Muscle layer of colon (tissue), 2 donors: ENCODE data around the gene CREBBP.

Experiments used
- H3K27ac ChIP-seq: one replicate; pipeline ENCODE4 v1.7.0; 2013; ENCODE audit warnings: low read depth, mild to moderate bottlenecking, low read length, moderate library complexity
- H3K27me3 ChIP-seq, 2 donors: one replicate each; pipeline ENCODE4 v1.7.0; 2013; ENCODE audit warnings: low read length in 2 of 2, mild to moderate bottlenecking in 2 of 2; ENCODE audit not compliant: insufficient read depth in 2 of 2, control insufficient read depth in 1 of 2
- H3K36me3 ChIP-seq: one replicate; pipeline ENCODE4 v1.7.0; 2013; ENCODE audit warnings: mild to moderate bottlenecking, low read length; ENCODE audit not compliant: insufficient read depth
- H3K4me1 ChIP-seq: one replicate; pipeline ENCODE4 v1.7.0; 2013; ENCODE audit warnings: mild to moderate bottlenecking, low read length; ENCODE audit not compliant: insufficient read depth
- H3K4me3 ChIP-seq, 2 donors: one replicate each; pipeline ENCODE4 v1.7.0; 2013; ENCODE audit warnings: low read length in 2 of 2, low read depth in 1 of 2, mild to moderate bottlenecking in 1 of 2, moderate library complexity in 1 of 2
- H3K9ac ChIP-seq: one replicate; pipeline ENCODE4 v1.7.0; 2013; ENCODE audit warnings: low read length
- H3K9me3 ChIP-seq: one replicate; pipeline ENCODE4 v1.7.0; 2013; ENCODE audit warnings: mild to moderate bottlenecking, low read length
- donor health status: abdominal sarcoma.
- donor health status: Adenocarcinoma of cecum.

The CREBBP gene

GRCh38 chr16:3754081-3754703, 126.3 kb downstream of the CREBBP start:
- H3K27ac ChIP-seq, result peak overlapping the region; percentile 12

GRCh38 chr16:3752984-3753383, 127.5 kb downstream of the CREBBP start:
- Histone ChIP-seq H3K27ac (no peak overlapping the region), H3K4me3 (no peak overlapping the region), H3K9me3 (no peaks in the 10 kb centered on the region), H3K27me3 (no peaks in the 10 kb centered on the region), H3K9ac (no peak overlapping the region), H3K36me3 (peaks cover 67% of the 10 kb centered on the region), H3K4me1 (peaks cover 12% of the 10 kb centered on the region)

More at GRCh38 chr16:3754081-3754703, 126.3 kb downstream of the CREBBP start:
- Histone ChIP-seq H3K36me3 (peaks cover 71% of the 10 kb centered on the region), H3K4me1 (peaks cover 12% of the 10 kb centered on the region), H3K9me3 (no peaks in the 10 kb centered on the region), H3K27me3 (no peaks in the 10 kb centered on the region), H3K9ac (no peak overlapping the region), H3K4me3 (no peak overlapping the region)

- peaks cover 63% of the 10 kb centered on the region for H3K36me3 ChIP-seq
- no peak overlapping the region for H3K4me3 ChIP-seq
- no peaks in the 10 kb centered on the region for H3K27me3 ChIP-seq
- no peak overlapping the region for H3K27ac ChIP-seq
- H3K9ac ChIP-seq, result no peak overlapping the region
- peaks cover 12% of the 10 kb centered on the region for H3K4me1 ChIP-seq
- H3K9me3 ChIP-seq, result no peaks in the 10 kb centered on the region
These were observed 128.6 kb downstream of the CREBBP start for GRCh38 chr16:3751878-3752277.

GRCh38 chr16:3748307-3748706, 132.2 kb downstream of the CREBBP start:
- Histone ChIP-seq H3K9ac (no peak overlapping the region), H3K4me1 (peaks cover 2% of the 10 kb centered on the region), H3K36me3 (peaks cover 75% of the 10 kb centered on the region), H3K4me3 (no peak overlapping the region), H3K27ac (no peak overlapping the region), H3K9me3 (no peaks in the 10 kb centered on the region), H3K27me3 (no peaks in the 10 kb centered on the region)

- Histone ChIP-seq H3K27ac (no peak overlapping the region), H3K9ac (no peak overlapping the region)
These were observed 134.7 kb downstream of the CREBBP start for GRCh38 chr16:3745751-3746355.

GRCh38 chr16:3744018-3744417, 136.5 kb downstream of the CREBBP start:
- Histone ChIP-seq H3K4me3 (no peak overlapping the region), H3K9me3 (no peaks in the 10 kb centered on the region), H3K9ac (no peak overlapping the region), H3K36me3 (peaks cover 88% of the 10 kb centered on the region), H3K27me3 (no peaks in the 10 kb centered on the region), H3K4me1 (no peaks in the 10 kb centered on the region), H3K27ac (no peak overlapping the region)

More at GRCh38 chr16:3745751-3746355, 134.7 kb downstream of the CREBBP start:
- Histone ChIP-seq H3K9me3 (no peaks in the 10 kb centered on the region), H3K36me3 (peaks cover 87% of the 10 kb centered on the region), H3K4me3 (no peak overlapping the region), H3K27me3 (no peaks in the 10 kb centered on the region), H3K4me1 (no peaks in the 10 kb centered on the region)

- Histone ChIP-seq H3K9me3 (no peaks in the 10 kb centered on the region), H3K4me1 (no peaks in the 10 kb centered on the region), H3K9ac (no peak overlapping the region), H3K4me3 (no peak overlapping the region), H3K27me3 (no peaks in the 10 kb centered on the region), H3K36me3 (peaks cover 91% of the 10 kb centered on the region), H3K27ac (no peak overlapping the region)
These were observed 139.6 kb downstream of the CREBBP start for GRCh38 chr16:3740934-3741333.

- no peaks in the 10 kb centered on the region for H3K4me1 ChIP-seq
- no peaks in the 10 kb centered on the region for H3K9me3 ChIP-seq
- no peak overlapping the region for H3K4me3 ChIP-seq
- peaks cover 92% of the 10 kb centered on the region for H3K36me3 ChIP-seq
- H3K27me3 ChIP-seq, result no peaks in the 10 kb centered on the region
- no peak overlapping the region for H3K27ac ChIP-seq
- no peak overlapping the region for H3K9ac ChIP-seq
These were observed 140.3 kb downstream of the CREBBP start for GRCh38 chr16:3740186-3740585.

- no peaks in the 10 kb centered on the region for H3K9me3 ChIP-seq
- H3K4me3 ChIP-seq, result no peak overlapping the region
- no peak overlapping the region for H3K9ac ChIP-seq
- peaks cover 92% of the 10 kb centered on the region for H3K36me3 ChIP-seq
- no peaks in the 10 kb centered on the region for H3K27me3 ChIP-seq
- no peaks in the 10 kb centered on the region for H3K4me1 ChIP-seq
- no peak overlapping the region for H3K27ac ChIP-seq
These were observed 140.9 kb downstream of the CREBBP start for GRCh38 chr16:3739636-3740035.

GRCh38 chr16:3738541-3738940, 142.0 kb downstream of the CREBBP start:
- Histone ChIP-seq H3K36me3 (peaks cover 88% of the 10 kb centered on the region), H3K4me3 (no peak overlapping the region), H3K4me1 (no peaks in the 10 kb centered on the region), H3K27me3 (no peaks in the 10 kb centered on the region), H3K9me3 (no peaks in the 10 kb centered on the region), H3K9ac (no peak overlapping the region), H3K27ac (no peak overlapping the region)

- Histone ChIP-seq H3K27me3 (no peaks in the 10 kb centered on the region), H3K9ac (no peak overlapping the region), H3K4me1 (no peaks in the 10 kb centered on the region), H3K36me3 (peaks cover 84% of the 10 kb centered on the region), H3K27ac (no peak overlapping the region), H3K9me3 (no peaks in the 10 kb centered on the region), H3K4me3 (no peak overlapping the region)
These were observed 142.4 kb downstream of the CREBBP start for GRCh38 chr16:3738128-3738527.

GRCh38 chr16:3737181-3737580, 143.3 kb downstream of the CREBBP start:
- Histone ChIP-seq H3K4me1 (no peaks in the 10 kb centered on the region), H3K27ac (no peak overlapping the region), H3K9ac (no peak overlapping the region)

More at GRCh38 chr16:3737181-3737580, 143.3 kb downstream of the CREBBP start:
- H3K4me3 ChIP-seq, result no peak overlapping the region
- H3K27me3 ChIP-seq, result no peaks in the 10 kb centered on the region
- H3K36me3 ChIP-seq, result peaks cover 78% of the 10 kb centered on the region
- H3K9me3 ChIP-seq, result no peaks in the 10 kb centered on the region
